OCI-LY7 (cell line): ENCODE measurements around the gene MARCHF5. TPM values are rescaled to one million over a fixed set of nuclear protein-coding genes. Genes with fewer than 3 reads are reported as not detected.

Source experiments
- BruUV-seq: library from RNA; stranded (reverse); fragments of 400-500 nt; replicated peaks from 2 replicates; lab custom pipeline; 2021; lab: Mats Ljungman, UMichigan
- CTCF ChIA-PET: fragments of 300-600 bp; sonication (Branson Sonifier 250); formaldehyde crosslinking; loops from one replicate; lab custom pipeline; 2022; ENCODE audit warnings: antibody characterized with exemption; ENCODE audit not compliant: unreplicated experiment; lab: Charles Lee
- POLR2A ChIA-PET: fragments of 300-600 bp; sonication (Branson Sonifier 250); formaldehyde crosslinking; loops from one replicate; lab custom pipeline; 2022; ENCODE audit warnings: antibody characterized with exemption; lab: Charles Lee
- DNase-seq: peaks from one replicate; pipeline ENCODE4 v3.0.0-alpha.2; 2015; ENCODE audit warnings: low spot score
- H2AFZ ChIP-seq: fragments of 200-600 bp; sonication (generic), shearing (Covaris generic); 2 replicates; pipeline ENCODE4 v1.6.1; 2014; ENCODE audit warnings: mild to moderate bottlenecking, antibody characterized with exemption, low read length, moderate library complexity
- H3K27ac ChIP-seq: fragments of 200-600 bp; sonication (generic); 2 replicates; pipeline ENCODE4 v1.5.1; 2014; ENCODE audit warnings: mixed run types, low read depth, mild to moderate bottlenecking, moderate library complexity, low read length, inconsistent platforms; ENCODE audit not compliant: poor library complexity, severe bottlenecking
- H3K36me3 ChIP-seq: fragments of 200-600 bp; sonication (generic); 2 replicates; pipeline ENCODE4 v1.6.1; 2014; ENCODE audit warnings: mild to moderate bottlenecking, antibody characterized with exemption, low read length, moderate library complexity, mixed read lengths; ENCODE audit not compliant: insufficient read depth
- H3K4me1 ChIP-seq: fragments of 200-600 bp; sonication (generic); 2 replicates; pipeline ENCODE4 v1.5.1; 2014; ENCODE audit warnings: mild to moderate bottlenecking, low read length; ENCODE audit not compliant: insufficient read depth, poor library complexity, severe bottlenecking
- H3K4me2 ChIP-seq: fragments of 200-600 bp; sonication (generic); 2 replicates; pipeline ENCODE4 v1.6.1; 2014; ENCODE audit warnings: mild to moderate bottlenecking, low read length
- H3K4me3 ChIP-seq: fragments of 200-600 bp; sonication (generic); 2 replicates; pipeline ENCODE4 v1.5.1; 2014; ENCODE audit warnings: mild to moderate bottlenecking, low read depth, low read length; ENCODE audit not compliant: poor library complexity, severe bottlenecking
- H3K79me2 ChIP-seq: fragments of 200-600 bp; sonication (generic); 2 replicates; pipeline ENCODE4 v1.6.1; 2016; ENCODE audit warnings: low read depth, mild to moderate bottlenecking, low read length, moderate library complexity, mixed read lengths; ENCODE audit not compliant: insufficient read depth
- H3K9me2 ChIP-seq: fragments of 200-600 bp; sonication (generic); 2 replicates; pipeline ENCODE4 v1.6.1; 2016; ENCODE audit warnings: mild to moderate bottlenecking, low read length, mixed read lengths; ENCODE audit not compliant: insufficient read depth
- H3K9me3 ChIP-seq: fragments of 200-600 bp; sonication (generic); 2 replicates; pipeline ENCODE4 v1.6.1; 2014; ENCODE audit warnings: mild to moderate bottlenecking, mixed run types, low read length, mixed read lengths
- H4K20me1 ChIP-seq: fragments of 200-600 bp; sonication (generic); 2 replicates; pipeline ENCODE4 v1.6.1; 2014; ENCODE audit warnings: mild to moderate bottlenecking, antibody characterized with exemption, low read length, moderate library complexity, mixed read lengths; ENCODE audit not compliant: insufficient read depth
- EZH2phosphoT487 ChIP-seq: fragments of 200-600 bp; sonication (generic); IDR thresholded peaks from 2 replicates; pipeline ENCODE4 v1.6.1; 2018; ENCODE audit warnings: low read depth, borderline replicate concordance, mild to moderate bottlenecking, mixed run types, antibody characterized with exemption, low read length, moderate library complexity, mixed read lengths
- intact Hi-C: fragments of 100-400 bp; cut with micrococcal nuclease; formaldehyde crosslinking; loops from one replicate; pipeline ENCODE4 v1.10.0; 2022; ENCODE audit not compliant: unreplicated experiment
- total RNA-seq, 2 experiments: library from RNA; depleted of rRNA in 1 of 2; stranded (reverse); fragments of >200 nt in 1 of 2; shearing (Covaris generic) in 1 of 2; gene quantifications; 2 replicates each; pipeline ENCODE4 v1.2.3, GENCODE V29; 2014 to 2022
- TF ChIP-seq, protein P1 (sequence below): fragments of 200-600 bp; sonication (generic); conservative IDR thresholded peaks from 2 replicates; pipeline ENCODE4 v1.5.1; 2014; ENCODE audit warnings: mild to moderate bottlenecking, antibody characterized with exemption, low read length, moderate library complexity, mixed read lengths

Gene MARCHF5
- total RNA-seq, 2 experiments from 2014 or later, result 5.9 to 31.7 TPM

- ChIA-PET POLR2A (no interaction called here), CTCF (no interaction called here)
- DNase-seq, result no peak
- intact Hi-C loops, result no loop called here
- Histone ChIP-seq H4K20me1 (0 out of 2 replicates have a peak, but pooled peaks cover 4% of the 10 kb centered on the region), H3K4me1 (no peaks in the 10 kb centered on the region), H3K4me3 (no peak overlapping the region), H2AFZ (no peak overlapping the region), H3K36me3 (peaks cover 67% of the 10 kb centered on the region), H3K9me3 (no peaks in the 10 kb centered on the region), H3K4me2 (no peak overlapping the region), H3K27ac (no peak overlapping the region), H3K79me2 (0 out of 2 replicates have a peak, but pooled peaks cover 6% of the 10 kb centered on the region), H3K9me2 (no peaks in the 10 kb centered on the region)
- BruUV-seq, result no TSS peak
- no peak for TF ChIP-seq EZH2phosphoT487
- TF ChIP-seq, protein P1, sequence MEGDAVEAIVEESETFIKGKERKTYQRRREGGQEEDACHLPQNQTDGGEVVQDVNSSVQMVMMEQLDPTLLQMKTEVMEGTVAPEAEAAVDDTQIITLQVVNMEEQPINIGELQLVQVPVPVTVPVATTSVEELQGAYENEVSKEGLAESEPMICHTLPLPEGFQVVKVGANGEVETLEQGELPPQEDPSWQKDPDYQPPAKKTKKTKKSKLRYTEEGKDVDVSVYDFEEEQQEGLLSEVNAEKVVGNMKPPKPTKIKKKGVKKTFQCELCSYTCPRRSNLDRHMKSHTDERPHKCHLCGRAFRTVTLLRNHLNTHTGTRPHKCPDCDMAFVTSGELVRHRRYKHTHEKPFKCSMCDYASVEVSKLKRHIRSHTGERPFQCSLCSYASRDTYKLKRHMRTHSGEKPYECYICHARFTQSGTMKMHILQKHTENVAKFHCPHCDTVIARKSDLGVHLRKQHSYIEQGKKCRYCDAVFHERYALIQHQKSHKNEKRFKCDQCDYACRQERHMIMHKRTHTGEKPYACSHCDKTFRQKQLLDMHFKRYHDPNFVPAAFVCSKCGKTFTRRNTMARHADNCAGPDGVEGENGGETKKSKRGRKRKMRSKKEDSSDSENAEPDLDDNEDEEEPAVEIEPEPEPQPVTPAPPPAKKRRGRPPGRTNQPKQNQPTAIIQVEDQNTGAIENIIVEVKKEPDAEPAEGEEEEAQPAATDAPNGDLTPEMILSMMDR, result no peak
These were observed 25.6 kb downstream of the MARCHF5 start for GRCh38 chr10:92316610-92317009.

GRCh38 chr10:92323079-92323478 lies 32.1 kb downstream of the MARCHF5 start:
- intact Hi-C loops, result no loop called here
- Histone ChIP-seq H3K4me3 (no peak overlapping the region), H3K27ac (no peak overlapping the region), H4K20me1 (no peaks in the 10 kb centered on the region), H3K9me3 (no peaks in the 10 kb centered on the region), H3K4me2 (no peak overlapping the region), H3K36me3 (peaks cover 27% of the 10 kb centered on the region), H3K79me2 (0 out of 2 replicates have a peak, but pooled peaks cover 6% of the 10 kb centered on the region), H3K9me2 (no peaks in the 10 kb centered on the region), H2AFZ (no peak overlapping the region), H3K4me1 (no peaks in the 10 kb centered on the region)
- TF ChIP-seq, protein P1, result no peak
- TF ChIP-seq EZH2phosphoT487, result no peak
- ChIA-PET CTCF (no interaction called here), POLR2A (interaction anchor here (0.5 to 0.7 kb wide), 2 partner anchors 106 to 829 kb away, joined by 3 read pairs; no protein-coding TSS in a partner anchor)
- DNase-seq, result no peak
- no TSS peak for BruUV-seq
